T47D (cell line): ENCODE results near the gene UBL3.

Experiments used
- DNase-seq, 2 experiments: peaks; one replicate each; pipeline versions ENCODE4 v3.0.0 to v3.0.0-alpha.2; 2011 to 2012; ENCODE audit warnings: low read depth in 1 of 2, low spot score in 1 of 2
- JUND ChIP-seq: IDR thresholded peaks from 2 replicates; pipeline ENCODE4 v1.6.1; 2012; ENCODE audit warnings: low read depth
- in situ Hi-C: cut with HindIII; loops from 2 replicates; pipeline ENCODE4 v1.10.0; 2016; ENCODE audit warnings: low sequenced_read_pairs, low pct_unique_long_range_greater_than_20kb

UBL3 gene

GRCh38 chr13:29791997-29792780 is 58.2 kb downstream of the UBL3 start:
- no peak for DNase-seq
- in situ Hi-C loops = no loop called here
- no peak for TF ChIP-seq JUND

DNA sequence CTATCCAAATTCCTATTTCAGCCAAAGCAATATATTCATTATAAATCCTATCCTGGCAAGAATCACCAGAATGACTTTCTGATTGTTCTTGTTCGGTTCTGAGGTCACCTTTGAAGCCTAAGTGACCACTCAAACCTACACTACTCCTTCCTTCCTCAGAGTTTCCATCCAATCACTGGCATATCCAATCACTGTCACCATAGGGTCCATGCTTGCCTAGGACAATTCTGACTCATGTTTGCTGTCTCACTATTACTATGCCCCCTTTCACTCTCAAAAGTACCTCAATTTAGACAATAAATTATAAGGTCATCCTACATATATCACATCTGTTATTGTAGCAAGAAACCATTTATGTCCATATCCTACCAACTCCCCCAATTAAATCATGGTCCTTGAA is 58.9 kb downstream of the UBL3 start:
- no peak for DNase-seq
- in situ Hi-C loops = no loop called here
- TF ChIP-seq JUND = no peak

GRCh38 chr13:29786698-29787097 is 63.7 kb downstream of the UBL3 start:
- DNase-seq = no peak
- TF ChIP-seq JUND = no peak
- in situ Hi-C loops = no loop called here

- TF ChIP-seq JUND = no peak
- no peak for DNase-seq
- in situ Hi-C loops = no loop called here
Measured at GRCh38 chr13:29785978-29786377, 64.4 kb downstream of the UBL3 start.

GRCh38 chr13:29782798-29783197 is 67.6 kb downstream of the UBL3 start:
- no peak for DNase-seq
- TF ChIP-seq JUND = no peak
- in situ Hi-C loops = no loop called here

GRCh38 chr13:29774830-29775229 is 75.6 kb downstream of the UBL3 start:
- DNase-seq = no peak
- TF ChIP-seq JUND = no peak
- in situ Hi-C loops = no loop called here

GRCh38 chr13:29771247-29771646 is 79.2 kb downstream of the UBL3 start:
- in situ Hi-C loops = no loop called here
- DNase-seq = peak in 1 of 2 experiments; percentile 39
- no peak for TF ChIP-seq JUND

- DNase-seq = no peak
- in situ Hi-C loops = no loop called here
- TF ChIP-seq JUND = no peak
Measured at GRCh38 chr13:29767006-29767405, 83.4 kb downstream of the UBL3 start.

DNA sequence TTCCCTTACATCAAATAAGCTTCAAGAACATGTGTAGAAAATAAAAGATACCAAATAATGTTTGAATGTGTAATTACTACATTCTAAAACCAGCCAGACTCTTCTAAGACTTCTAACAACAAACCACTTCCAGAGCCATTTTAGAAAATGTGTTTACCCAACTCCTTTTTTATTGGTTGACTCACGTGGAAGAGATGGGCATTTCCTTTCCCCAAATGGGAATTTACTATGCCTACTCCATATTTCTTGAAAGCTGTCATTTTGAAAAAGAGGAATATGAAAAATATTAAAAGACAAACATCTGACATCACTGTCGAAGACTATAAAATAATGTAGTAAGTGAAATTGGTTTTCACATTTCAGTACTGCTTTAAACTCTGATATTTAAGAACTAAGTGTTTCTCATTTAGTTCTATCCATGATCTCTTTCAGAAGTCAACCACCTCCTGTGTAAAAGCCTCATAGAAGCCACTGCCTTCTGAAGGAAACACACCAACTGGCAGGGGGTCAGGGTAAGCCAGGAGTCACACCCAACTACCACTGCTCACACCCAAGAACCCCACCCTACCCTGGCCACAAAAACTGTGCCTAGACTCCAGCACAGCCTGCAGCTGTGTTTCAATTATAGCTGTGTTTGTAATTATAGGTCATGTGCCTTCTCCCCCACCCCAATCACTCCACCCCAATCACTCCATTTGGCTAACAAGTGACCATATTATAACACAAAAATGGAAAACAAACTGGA is 86.8 kb downstream of the UBL3 start:
- in situ Hi-C loops = no loop called here
- TF ChIP-seq JUND = no peak
- DNase-seq = no peak

- DNase-seq = no peak
- in situ Hi-C loops = no loop called here
- no peak for TF ChIP-seq JUND
Measured at GRCh38 chr13:29761815-29762214, 88.6 kb downstream of the UBL3 start.

DNA sequence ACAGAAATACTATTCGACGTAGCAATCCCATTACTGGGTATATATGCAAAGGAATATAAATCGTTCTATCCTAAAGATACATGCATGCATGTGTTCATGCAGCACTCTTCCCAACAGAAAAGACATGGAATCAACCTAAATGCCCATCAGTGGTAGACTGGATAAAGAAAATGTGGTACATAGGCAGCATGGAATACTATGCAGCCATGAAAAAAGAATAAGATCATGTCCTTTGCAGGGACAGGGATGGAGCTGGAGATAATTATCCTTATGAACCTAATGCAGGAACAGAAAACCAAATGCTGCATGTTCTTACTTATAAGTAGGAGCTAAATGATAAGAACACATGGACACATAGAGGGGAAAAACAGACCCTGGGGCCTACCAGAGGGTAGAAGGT is 89.3 kb downstream of the UBL3 start:
- in situ Hi-C loops = no loop called here
- TF ChIP-seq JUND = no peak
- no peak for DNase-seq

- in situ Hi-C loops = no loop called here
- no peak for TF ChIP-seq JUND
- no peak for DNase-seq
Measured at GRCh38 chr13:29760544-29760943, 89.9 kb downstream of the UBL3 start.

GRCh38 chr13:29758531-29759114 is 91.8 kb downstream of the UBL3 start:
- no peak for DNase-seq

More at GRCh38 chr13:29758531-29759114, 91.8 kb downstream of the UBL3 start:
- in situ Hi-C loops = no loop called here
- no peak for TF ChIP-seq JUND
